ENCODE data around the gene TMEFF1. TPM values are rescaled to one million over a fixed set of nuclear protein-coding genes. Genes with fewer than 3 reads are reported as not detected.

Gene TMEFF1, protein sequence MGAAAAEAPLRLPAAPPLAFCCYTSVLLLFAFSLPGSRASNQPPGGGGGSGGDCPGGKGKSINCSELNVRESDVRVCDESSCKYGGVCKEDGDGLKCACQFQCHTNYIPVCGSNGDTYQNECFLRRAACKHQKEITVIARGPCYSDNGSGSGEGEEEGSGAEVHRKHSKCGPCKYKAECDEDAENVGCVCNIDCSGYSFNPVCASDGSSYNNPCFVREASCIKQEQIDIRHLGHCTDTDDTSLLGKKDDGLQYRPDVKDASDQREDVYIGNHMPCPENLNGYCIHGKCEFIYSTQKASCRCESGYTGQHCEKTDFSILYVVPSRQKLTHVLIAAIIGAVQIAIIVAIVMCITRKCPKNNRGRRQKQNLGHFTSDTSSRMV
- 0.68 to 1.8 TPM (median 1.2 TPM) in 5 replicates for total RNA-seq (2022; extraction: Qiagen RNA extraction)

DNA sequence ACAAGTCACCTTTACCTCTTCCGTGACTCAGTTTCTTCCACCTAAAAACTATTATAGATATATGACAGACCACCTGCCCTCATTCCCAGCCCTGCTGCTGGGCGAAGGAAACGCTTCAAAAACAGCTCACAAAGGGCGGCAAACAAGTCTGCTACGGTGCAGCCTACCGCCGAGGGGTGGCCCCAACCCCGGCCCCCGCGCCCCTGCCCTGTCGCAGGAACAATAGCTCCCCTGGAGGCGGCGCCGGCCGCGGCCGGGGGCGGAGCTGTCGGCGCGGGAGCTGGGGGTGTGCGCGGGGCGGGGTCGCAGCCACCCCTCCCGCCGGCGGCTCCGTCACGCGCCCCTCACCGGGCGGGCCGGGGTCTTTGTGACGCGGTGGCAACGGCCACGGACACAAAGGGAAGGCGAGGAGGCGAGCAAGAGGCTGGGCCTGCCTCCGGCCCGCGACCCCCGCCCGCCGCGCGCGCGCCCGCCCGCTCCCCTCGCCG, at the start of gene TMEFF1:
TMEFF1 (plus strand) TSS at position 362 of the 488 bp plus-strand sequence. CDS start 396 bp downstream, outside the sequence.

DNA sequence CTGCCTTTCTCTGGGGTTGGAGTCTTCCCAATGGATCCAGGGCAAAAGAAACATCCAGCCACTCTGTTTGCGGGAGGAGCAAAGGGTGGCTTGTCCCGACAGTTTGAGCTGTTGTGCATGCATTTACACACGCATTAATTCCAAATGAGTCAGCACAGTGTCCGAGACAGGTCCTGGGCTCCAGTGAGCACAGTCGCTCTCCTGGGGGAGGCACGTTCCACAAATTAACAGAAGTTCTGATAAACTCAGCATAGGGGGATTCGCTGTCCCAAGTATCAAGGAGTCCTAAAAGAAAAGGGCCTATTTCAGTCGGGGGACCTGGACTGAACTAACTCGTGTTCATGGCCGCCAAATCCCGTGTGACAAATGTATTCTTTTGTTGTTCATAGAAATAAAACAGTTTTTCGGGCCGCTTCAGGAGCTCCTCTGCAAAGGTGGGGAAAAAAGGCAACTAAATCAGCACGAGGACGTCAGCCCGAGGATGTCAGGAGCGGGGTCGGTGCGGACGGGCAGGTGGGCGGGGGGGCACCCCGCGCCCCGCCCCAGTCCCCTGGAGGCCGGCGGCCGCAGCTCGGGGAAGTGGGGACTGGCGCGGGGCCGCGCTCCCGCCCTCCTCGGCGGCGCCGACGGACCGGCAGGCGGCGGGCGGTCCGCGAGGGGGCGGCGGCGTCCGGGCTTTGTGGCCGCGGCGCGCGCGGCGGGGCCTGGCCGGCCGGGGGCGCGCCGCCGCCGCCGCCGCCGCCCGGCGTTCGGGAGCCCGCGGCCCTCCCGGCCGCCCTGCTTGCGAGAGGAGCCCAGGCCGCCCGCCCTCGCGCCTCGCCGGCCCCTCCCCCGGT, 46.2 kb upstream of the TMEFF1 start, which contains the start of gene MSANTD3:
MSANTD3 (plus strand) TSS at position 614 of the 836 bp plus-strand sequence. CDS start 14,796 bp downstream, outside the sequence.

DNA sequence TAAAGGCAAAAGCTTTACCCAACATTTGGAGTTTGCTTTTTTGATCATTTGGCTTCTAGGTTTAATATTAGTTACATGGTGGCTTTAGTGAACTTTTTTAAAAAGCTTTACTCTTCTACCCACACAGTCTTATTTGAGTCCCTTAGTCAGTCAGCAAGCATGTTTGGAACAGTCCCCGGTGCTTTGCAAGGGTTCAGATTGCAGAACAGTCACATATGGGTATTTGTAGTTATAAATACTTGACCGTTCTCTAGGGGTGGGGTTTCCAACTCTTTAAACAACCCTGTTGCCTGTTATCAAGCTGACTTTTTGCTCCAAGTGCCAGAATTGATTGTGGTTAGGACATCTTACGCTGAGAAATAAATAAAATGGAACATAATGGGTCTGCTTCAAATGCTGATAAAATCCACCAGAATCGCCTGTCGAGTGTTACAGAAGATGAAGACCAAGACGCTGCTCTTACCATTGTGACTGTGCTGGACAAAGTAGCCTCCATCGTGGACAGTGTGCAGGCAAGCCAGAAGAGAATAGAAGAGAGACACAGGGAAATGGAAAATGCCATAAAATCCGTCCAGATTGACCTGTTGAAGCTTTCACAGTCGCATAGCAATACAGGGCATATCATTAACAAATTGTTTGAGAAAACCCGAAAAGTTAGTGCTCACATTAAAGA, 105.0 kb downstream of the TMEFF1 start, which contains the start of gene CAVIN4:
CAVIN4 (plus strand) TSS at position 304 of the 673 bp plus-strand sequence; CDS start at position 369, 65 bp downstream.

Other genes with a start within 250 kb of the TMEFF1 start
- 25.0 to 31.6 TPM (median 27.3 TPM) in 5 replicates for gene TEX10, start 120.2 kb upstream of the TMEFF1 start, total RNA-seq (2022; extraction: Qiagen RNA extraction)
- gene MSANTD3, start 46.0 kb upstream of the TMEFF1 start, total RNA-seq (2022; extraction: Qiagen RNA extraction), result 66.8 to 78.7 TPM (median 68.1 TPM) in 5 replicates
- 0.38 to 0.58 TPM (median 0.48 TPM) in 5 replicates for gene CAVIN4, start 104.9 kb downstream of the TMEFF1 start, total RNA-seq (2022; extraction: Qiagen RNA extraction)

Measured in A549 treated with CORT108297 at 1 μM for 4 hours (cell line).